ENCODE data around the gene RNF41. TPM values are rescaled to one million over a fixed set of nuclear protein-coding genes. Genes with fewer than 3 reads are reported as not detected.

The RNF41 gene
- total and polyA plus RNA-seq, 2 of the 13 experiments (the other 11 are each of a cell fraction or from before 2014, with no cell fraction given): 27.1 to 39.4 TPM

DNA sequence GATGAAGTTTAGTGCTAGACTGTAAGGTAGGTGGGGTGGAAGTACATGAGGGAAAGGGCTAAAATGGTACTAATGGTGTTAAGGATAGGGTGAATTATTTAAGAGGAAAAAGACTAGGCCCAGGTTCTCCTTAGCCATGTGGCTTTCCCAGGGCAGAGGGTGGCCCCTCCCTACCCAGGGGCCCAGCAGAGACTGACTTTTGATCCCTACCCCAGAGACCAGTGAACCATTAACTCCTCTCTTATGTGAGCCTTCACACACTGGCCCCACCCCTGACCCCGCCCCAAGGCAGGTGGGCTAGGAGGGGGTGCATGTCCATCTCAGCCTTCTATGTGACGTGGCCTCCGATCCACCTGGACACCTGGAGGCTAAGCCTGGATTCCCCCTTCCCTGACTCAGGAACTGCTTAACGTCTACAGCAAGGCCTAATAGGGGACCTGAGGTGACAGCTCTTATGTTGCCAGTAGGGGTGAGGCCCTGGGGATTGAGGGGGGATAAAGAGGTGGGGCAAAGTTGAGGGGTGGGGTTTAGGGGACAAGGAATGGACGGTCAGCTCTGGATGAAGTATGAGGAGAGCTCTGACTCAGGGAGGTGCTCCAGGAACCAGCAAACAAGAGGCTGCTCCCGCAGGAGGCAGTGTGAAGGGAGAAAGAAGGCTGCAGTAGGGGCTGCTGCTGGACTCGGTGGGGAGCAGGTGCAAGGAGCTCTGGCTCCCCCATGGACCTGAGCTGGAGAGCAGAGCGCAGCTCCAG is 8.9 kb upstream of the RNF41 start (continued):
- TF ChIP-seq, protein P1, sequence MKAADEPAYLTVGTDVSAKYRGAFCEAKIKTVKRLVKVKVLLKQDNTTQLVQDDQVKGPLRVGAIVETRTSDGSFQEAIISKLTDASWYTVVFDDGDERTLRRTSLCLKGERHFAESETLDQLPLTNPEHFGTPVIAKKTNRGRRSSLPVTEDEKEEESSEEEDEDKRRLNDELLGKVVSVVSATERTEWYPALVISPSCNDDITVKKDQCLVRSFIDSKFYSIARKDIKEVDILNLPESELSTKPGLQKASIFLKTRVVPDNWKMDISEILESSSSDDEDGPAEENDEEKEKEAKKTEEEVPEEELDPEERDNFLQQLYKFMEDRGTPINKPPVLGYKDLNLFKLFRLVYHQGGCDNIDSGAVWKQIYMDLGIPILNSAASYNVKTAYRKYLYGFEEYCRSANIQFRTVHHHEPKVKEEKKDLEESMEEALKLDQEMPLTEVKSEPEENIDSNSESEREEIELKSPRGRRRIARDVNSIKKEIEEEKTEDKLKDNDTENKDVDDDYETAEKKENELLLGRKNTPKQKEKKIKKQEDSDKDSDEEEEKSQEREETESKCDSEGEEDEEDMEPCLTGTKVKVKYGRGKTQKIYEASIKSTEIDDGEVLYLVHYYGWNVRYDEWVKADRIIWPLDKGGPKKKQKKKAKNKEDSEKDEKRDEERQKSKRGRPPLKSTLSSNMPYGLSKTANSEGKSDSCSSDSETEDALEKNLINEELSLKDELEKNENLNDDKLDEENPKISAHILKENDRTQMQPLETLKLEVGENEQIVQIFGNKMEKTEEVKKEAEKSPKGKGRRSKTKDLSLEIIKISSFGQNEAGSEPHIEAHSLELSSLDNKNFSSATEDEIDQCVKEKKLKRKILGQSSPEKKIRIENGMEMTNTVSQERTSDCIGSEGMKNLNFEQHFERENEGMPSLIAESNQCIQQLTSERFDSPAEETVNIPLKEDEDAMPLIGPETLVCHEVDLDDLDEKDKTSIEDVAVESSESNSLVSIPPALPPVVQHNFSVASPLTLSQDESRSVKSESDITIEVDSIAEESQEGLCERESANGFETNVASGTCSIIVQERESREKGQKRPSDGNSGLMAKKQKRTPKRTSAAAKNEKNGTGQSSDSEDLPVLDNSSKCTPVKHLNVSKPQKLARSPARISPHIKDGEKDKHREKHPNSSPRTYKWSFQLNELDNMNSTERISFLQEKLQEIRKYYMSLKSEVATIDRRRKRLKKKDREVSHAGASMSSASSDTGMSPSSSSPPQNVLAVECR (CRISPR knock-in tag; IDR thresholded peaks at IDR 0.05; ENCODE audit: borderline replicate concordance): peak; percentile 78; the same call in 1 of the 2 replicates
- TF ChIP-seq ZNF350 (CRISPR knock-in tag; IDR thresholded peaks at IDR 0.05; ENCODE audit: borderline replicate concordance, low read depth) (peak; percentile 28; the same call in 1 of the 2 replicates), ZNF598 (CRISPR knock-in tag; IDR thresholded peaks at IDR 0.05; ENCODE audit: borderline replicate concordance) (no peak), KDM4B (CRISPR knock-in tag; IDR thresholded peaks at IDR 0.05) (no peak), PCBP1 (IDR thresholded peaks at IDR 0.05; ENCODE audit: borderline replicate concordance, low read depth, low read length) (no peak), ZNF644 (CRISPR knock-in tag; IDR thresholded peaks at IDR 0.05; ENCODE audit: low read depth) (0 out of 2 replicates have a peak, but pooled peaks have one; percentile 5), PHF5A (CRISPR knock-in tag; IDR thresholded peaks at IDR 0.05; ENCODE audit: low read depth, unreplicated experiment) (peak; percentile 78), CBX1 (IDR thresholded peaks at IDR 0.05; ENCODE audit: low read depth) (no peak), ZFY (CRISPR knock-in tag; IDR thresholded peaks at IDR 0.05) (peak; percentile 85), MED1 (CRISPR knock-in tag; IDR thresholded peaks at IDR 0.05) (peak; percentile 26), KAT8 (CRISPR knock-in tag; IDR thresholded peaks at IDR 0.05) (peak; percentile 62; the same call in 1 of the 2 replicates), TSC22D2 (CRISPR knock-in tag; IDR thresholded peaks at IDR 0.05; ENCODE audit: borderline replicate concordance) (no peak; the same call in 1 of the 2 replicates), ARID2 (CRISPR knock-in tag; IDR thresholded peaks at IDR 0.05; ENCODE audit: borderline replicate concordance) (peak; percentile 27; the same call in 1 of the 2 replicates), RCOR2 (CRISPR knock-in tag; IDR thresholded peaks at IDR 0.05) (no peak), SNAPC2 (CRISPR knock-in tag; IDR thresholded peaks at IDR 0.05) (peak; percentile 37; the same call in 1 of the 2 replicates), GABPB1 (CRISPR knock-in tag; IDR thresholded peaks at IDR 0.05) (0 out of 2 replicates have a peak, but pooled peaks have one; percentile 18), NFE2 (CRISPR knock-in tag; IDR thresholded peaks at IDR 0.05) (no peak), ZNF557 (CRISPR knock-in tag; IDR thresholded peaks at IDR 0.05) (no peak)
- TF ChIP-seq, protein P2, sequence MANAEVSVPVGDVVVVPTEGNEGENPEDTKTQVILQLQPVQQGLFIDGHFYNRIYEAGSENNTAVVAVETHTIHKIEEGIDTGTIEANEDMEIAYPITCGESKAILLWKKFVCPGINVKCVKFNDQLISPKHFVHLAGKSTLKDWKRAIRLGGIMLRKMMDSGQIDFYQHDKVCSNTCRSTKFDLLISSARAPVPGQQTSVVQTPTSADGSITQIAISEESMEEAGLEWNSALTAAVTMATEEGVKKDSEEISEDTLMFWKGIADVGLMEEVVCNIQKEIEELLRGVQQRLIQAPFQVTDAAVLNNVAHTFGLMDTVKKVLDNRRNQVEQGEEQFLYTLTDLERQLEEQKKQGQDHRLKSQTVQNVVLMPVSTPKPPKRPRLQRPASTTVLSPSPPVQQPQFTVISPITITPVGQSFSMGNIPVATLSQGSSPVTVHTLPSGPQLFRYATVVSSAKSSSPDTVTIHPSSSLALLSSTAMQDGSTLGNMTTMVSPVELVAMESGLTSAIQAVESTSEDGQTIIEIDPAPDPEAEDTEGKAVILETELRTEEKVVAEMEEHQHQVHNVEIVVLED (CRISPR knock-in tag; IDR thresholded peaks at IDR 0.05; ENCODE audit: borderline replicate concordance): peak; percentile 19
- TF ChIP-seq, protein P3, sequence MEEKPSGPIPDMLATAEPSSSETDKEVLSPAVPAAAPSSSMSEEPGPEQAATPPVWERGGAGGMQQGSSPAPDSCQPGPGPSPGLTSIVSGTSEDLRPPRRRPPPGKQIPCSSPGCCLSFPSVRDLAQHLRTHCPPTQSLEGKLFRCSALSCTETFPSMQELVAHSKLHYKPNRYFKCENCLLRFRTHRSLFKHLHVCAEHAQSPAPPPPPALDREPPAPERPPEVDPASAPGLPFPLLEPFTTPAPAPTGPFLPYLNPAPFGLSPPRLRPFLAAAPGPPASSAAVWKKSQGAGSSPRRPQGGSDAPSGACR (CRISPR knock-in tag; IDR thresholded peaks at IDR 0.05): 0 out of 2 replicates have a peak, but pooled peaks have one; percentile 73
- TF ChIP-seq, protein P4, sequence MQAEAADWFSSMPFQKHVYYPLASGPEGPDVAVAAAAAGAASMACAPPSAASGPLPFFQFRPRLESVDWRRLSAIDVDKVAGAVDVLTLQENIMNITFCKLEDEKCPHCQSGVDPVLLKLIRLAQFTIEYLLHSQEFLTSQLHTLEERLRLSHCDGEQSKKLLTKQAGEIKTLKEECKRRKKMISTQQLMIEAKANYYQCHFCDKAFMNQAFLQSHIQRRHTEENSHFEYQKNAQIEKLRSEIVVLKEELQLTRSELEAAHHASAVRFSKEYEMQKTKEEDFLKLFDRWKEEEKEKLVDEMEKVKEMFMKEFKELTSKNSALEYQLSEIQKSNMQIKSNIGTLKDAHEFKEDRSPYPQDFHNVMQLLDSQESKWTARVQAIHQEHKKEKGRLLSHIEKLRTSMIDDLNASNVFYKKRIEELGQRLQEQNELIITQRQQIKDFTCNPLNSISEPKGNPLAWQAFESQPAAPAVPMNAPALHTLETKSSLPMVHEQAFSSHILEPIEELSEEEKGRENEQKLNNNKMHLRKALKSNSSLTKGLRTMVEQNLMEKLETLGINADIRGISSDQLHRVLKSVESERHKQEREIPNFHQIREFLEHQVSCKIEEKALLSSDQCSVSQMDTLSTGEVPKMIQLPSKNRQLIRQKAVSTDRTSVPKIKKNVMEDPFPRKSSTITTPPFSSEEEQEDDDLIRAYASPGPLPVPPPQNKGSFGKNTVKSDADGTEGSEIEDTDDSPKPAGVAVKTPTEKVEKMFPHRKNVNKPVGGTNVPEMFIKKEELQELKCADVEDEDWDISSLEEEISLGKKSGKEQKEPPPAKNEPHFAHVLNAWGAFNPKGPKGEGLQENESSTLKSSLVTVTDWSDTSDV (CRISPR knock-in tag; IDR thresholded peaks at IDR 0.05): no peak

Data from HepG2 (cell line).